ENCODE data around the gene TMEM200C. TPM values are rescaled to one million over a fixed set of nuclear protein-coding genes. Genes with fewer than 3 reads are reported as not detected.

TMEM200C gene
- total and polyA plus RNA-seq, 2 experiments from 2014 or later, result 13.5 to 40.8 TPM

DNA sequence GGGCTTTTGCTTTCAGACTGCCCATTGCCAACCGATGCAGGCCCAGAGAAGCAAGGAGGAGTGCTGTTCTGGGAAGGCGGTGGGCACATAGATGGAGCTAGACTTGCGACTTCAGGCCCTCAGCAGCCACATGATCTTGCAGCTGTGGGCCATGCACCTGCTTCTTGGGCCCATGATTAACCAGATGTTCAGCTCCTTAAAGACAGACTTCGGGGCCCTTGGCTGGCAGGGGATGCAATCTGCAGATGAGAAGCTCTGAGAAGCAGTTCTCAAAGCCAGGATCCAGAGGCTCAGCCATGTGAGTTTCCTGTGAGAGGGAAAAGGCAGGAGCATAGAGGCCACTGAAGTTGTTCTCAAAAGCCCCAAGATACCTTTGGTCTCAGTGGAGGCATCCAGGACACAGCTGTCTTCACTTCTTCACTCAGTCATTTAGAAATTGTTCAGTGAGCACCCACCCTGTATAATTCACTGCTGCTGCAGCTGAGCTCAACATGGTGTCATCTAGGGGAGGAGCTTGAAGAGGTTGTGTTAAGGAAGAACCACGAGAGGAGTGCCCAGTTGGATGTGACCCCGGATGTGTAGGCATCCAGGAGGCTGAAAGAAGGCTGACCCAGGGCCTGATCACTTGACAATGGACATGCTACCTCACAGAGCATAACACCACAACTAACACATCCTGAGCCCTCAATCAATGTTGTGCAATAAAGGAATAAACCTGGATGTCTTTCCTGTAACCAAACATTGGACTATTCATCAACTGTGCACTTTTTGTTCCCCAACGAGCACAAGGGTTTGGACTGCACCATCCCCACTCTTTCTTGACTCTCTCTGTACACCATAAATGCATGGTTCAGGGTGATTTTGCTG lies 44.7 kb upstream of the TMEM200C start:
- Histone ChIP-seq H3K9me3 (ENCODE audit: low read depth) (no peaks in the 10 kb centered on the region), H3K27me3 (no peaks in the 10 kb centered on the region), H3K36me3 (no peaks in the 10 kb centered on the region), H3K4me3 (no peak overlapping the region), H3K4me1 (ENCODE audit: low read depth) (no peaks in the 10 kb centered on the region), H3K27ac (no peak overlapping the region)
- TF ChIP-seq, protein P1, sequence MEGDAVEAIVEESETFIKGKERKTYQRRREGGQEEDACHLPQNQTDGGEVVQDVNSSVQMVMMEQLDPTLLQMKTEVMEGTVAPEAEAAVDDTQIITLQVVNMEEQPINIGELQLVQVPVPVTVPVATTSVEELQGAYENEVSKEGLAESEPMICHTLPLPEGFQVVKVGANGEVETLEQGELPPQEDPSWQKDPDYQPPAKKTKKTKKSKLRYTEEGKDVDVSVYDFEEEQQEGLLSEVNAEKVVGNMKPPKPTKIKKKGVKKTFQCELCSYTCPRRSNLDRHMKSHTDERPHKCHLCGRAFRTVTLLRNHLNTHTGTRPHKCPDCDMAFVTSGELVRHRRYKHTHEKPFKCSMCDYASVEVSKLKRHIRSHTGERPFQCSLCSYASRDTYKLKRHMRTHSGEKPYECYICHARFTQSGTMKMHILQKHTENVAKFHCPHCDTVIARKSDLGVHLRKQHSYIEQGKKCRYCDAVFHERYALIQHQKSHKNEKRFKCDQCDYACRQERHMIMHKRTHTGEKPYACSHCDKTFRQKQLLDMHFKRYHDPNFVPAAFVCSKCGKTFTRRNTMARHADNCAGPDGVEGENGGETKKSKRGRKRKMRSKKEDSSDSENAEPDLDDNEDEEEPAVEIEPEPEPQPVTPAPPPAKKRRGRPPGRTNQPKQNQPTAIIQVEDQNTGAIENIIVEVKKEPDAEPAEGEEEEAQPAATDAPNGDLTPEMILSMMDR (IDR thresholded peaks at IDR 0.05; ENCODE audit: low read depth, low read length), result no peak
- no peak for DNase-seq (ENCODE audit: low read depth in 1 of 2, low spot score in 1 of 2)

DNA sequence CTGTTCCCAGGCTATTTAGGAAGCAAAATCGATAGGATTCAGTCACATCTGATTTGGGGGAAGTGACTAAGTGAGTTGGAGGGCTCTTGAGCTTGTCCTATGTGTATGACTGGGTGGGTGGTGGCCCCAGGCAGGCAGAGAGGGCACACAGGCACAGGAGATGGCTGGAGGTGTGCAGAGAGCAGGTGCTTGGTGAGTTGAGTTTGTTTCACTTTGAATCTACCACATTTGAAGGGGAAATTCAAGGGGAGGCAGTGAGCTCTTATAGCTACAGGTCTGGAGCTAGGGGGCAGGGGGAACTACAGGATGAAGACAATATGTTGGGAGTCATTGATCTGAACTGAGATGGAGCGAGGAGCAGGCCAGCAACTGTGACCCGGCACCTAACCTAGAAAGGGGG lies 42.5 kb upstream of the TMEM200C start:
- TF ChIP-seq, protein P1 (IDR thresholded peaks at IDR 0.05; ENCODE audit: low read depth, low read length), result no peak
- H3K27me3 ChIP-seq, result no peaks in the 10 kb centered on the region
- H3K4me3 ChIP-seq, result no peak overlapping the region
- DNase-seq (ENCODE audit: low read depth in 1 of 2, low spot score in 1 of 2), result no peak
- H3K4me1 ChIP-seq (ENCODE audit: low read depth), result no peaks in the 10 kb centered on the region
- H3K9me3 ChIP-seq (ENCODE audit: low read depth), result no peaks in the 10 kb centered on the region
- no peaks in the 10 kb centered on the region for H3K36me3 ChIP-seq
- no peak overlapping the region for H3K27ac ChIP-seq

- TF ChIP-seq, protein P1 (IDR thresholded peaks at IDR 0.05; ENCODE audit: low read depth, low read length), result no peak
- H3K27me3 ChIP-seq, result no peaks in the 10 kb centered on the region
- H3K9me3 ChIP-seq (ENCODE audit: low read depth), result no peaks in the 10 kb centered on the region
- H3K36me3 ChIP-seq, result no peaks in the 10 kb centered on the region
- no peak for DNase-seq (ENCODE audit: low read depth in 1 of 2, low spot score in 1 of 2)
- H3K4me3 ChIP-seq, result no peak overlapping the region
- no peak overlapping the region for H3K27ac ChIP-seq
- no peaks in the 10 kb centered on the region for H3K4me1 ChIP-seq (ENCODE audit: low read depth)
Observed at GRCh38 chr18:5937121-5937520, 41.8 kb upstream of the TMEM200C start.

GRCh38 chr18:5930789-5931188 lies 35.5 kb upstream of the TMEM200C start:
- H3K27ac ChIP-seq, result no peak overlapping the region
- no peaks in the 10 kb centered on the region for H3K4me1 ChIP-seq (ENCODE audit: low read depth)
- no peak overlapping the region for H3K4me3 ChIP-seq
- no peaks in the 10 kb centered on the region for H3K9me3 ChIP-seq (ENCODE audit: low read depth)
- TF ChIP-seq, protein P1 (IDR thresholded peaks at IDR 0.05; ENCODE audit: low read depth, low read length), result no peak
- no peaks in the 10 kb centered on the region for H3K36me3 ChIP-seq
- H3K27me3 ChIP-seq, result no peaks in the 10 kb centered on the region
- DNase-seq (ENCODE audit: low read depth in 1 of 2, low spot score in 1 of 2), result no peak

DNA sequence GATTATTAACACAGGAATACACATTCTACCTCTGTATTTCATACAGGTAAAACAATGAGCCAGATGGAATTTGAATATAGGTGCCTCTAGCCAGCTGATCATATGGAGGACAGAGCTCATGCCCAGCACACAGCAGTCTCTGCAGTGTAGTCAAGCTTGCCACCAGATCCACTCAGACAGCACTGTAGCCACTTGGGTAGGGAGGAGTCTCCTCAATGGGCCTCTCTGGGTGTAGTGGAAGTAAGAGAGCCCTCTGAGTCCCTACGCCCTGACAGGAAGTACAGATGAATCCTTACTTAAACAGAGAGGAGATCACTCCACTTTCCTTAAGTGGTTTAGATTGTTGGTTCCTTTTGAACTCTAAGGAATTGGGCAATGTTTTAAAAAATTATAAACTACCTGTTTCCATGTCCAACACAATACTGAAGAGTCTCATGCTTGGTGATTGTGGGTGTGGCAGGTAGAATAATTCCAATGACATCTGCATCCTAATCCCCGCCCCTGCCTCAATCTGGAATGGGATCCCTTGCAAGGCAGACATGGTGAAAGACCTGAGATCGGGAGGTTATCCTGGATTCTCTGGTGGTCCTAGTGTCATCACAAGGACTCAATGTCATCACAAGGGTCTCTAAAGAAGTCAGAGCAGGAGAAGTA lies 23.0 kb upstream of the TMEM200C start:
- Histone ChIP-seq H3K4me1 (ENCODE audit: low read depth) (no peaks in the 10 kb centered on the region), H3K27ac (no peak overlapping the region), H3K27me3 (no peaks in the 10 kb centered on the region), H3K9me3 (ENCODE audit: low read depth) (no peaks in the 10 kb centered on the region), H3K36me3 (no peaks in the 10 kb centered on the region), H3K4me3 (no peak overlapping the region)
- TF ChIP-seq, protein P1 (IDR thresholded peaks at IDR 0.05; ENCODE audit: low read depth, low read length), result no peak
- DNase-seq (ENCODE audit: low read depth in 1 of 2, low spot score in 1 of 2), result no peak
